ENCODE measurements around the gene HPGDS. TPM values are rescaled to one million over a fixed set of nuclear protein-coding genes. Genes with fewer than 3 reads are reported as not detected.

HPGDS gene
- total RNA-seq, 1 donor from 2014 or later: 2.8 TPM

Other genes with a start within 250 kb of the HPGDS start
- gene SMARCAD1, start 135.0 kb downstream of the HPGDS start, total RNA-seq: 58.3 TPM
- gene PDLIM5, start 109.1 kb upstream of the HPGDS start, total RNA-seq: 491 TPM

Data from tongue (tissue), 1 donor.